ENCODE results near the gene EIF4G3.

DNA sequence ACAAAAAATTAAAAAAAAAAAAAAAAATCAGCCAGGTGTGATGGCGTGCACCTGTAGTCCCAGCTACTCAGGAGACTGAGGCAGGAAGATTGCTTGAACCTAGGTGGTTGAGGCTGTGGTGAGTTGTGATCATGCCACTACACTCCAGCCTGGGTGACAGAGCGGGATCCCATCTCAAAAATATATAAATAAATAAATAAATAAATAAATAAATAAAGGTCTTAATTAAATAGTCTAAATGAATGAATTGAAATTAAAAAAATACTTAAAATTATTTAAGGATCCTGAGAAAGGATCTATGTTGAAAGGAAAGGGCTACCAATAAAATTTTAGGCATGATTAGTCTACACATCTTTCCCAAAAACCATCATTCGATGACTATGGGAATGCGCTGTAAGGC, 322.2 kb downstream of the EIF4G3 start:
- TF ChIP-seq POLR2A (IDR thresholded peaks at IDR 0.05) = no peak
- TF ChIP-seq, protein P1, sequence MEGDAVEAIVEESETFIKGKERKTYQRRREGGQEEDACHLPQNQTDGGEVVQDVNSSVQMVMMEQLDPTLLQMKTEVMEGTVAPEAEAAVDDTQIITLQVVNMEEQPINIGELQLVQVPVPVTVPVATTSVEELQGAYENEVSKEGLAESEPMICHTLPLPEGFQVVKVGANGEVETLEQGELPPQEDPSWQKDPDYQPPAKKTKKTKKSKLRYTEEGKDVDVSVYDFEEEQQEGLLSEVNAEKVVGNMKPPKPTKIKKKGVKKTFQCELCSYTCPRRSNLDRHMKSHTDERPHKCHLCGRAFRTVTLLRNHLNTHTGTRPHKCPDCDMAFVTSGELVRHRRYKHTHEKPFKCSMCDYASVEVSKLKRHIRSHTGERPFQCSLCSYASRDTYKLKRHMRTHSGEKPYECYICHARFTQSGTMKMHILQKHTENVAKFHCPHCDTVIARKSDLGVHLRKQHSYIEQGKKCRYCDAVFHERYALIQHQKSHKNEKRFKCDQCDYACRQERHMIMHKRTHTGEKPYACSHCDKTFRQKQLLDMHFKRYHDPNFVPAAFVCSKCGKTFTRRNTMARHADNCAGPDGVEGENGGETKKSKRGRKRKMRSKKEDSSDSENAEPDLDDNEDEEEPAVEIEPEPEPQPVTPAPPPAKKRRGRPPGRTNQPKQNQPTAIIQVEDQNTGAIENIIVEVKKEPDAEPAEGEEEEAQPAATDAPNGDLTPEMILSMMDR (IDR thresholded peaks at IDR 0.05) = no peak

Measured in esophagus squamous epithelium (tissue), 4 donors.